ENCODE results near the gene CLTB.

DNA sequence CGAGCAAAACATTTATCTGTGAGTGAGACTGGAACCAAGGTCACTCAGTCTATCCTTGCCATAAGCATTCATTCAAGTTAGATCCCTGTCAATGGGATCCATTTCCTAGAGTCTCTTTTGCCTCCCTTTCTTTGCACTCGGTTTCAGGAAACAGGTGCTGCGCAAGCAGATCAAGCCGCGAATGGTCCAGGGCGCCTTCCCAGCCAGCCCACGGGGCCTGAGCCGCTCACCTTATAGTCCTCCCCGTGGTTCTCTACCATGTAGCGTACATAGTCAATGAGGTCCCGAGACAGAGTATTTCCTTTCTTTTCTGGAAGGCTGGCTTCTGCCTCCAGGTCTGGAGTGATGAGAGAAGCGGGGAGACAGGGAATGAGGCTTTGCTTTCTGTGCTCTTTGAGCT, 31.3 kb downstream of the CLTB start:
- TF ChIP-seq, protein P1, sequence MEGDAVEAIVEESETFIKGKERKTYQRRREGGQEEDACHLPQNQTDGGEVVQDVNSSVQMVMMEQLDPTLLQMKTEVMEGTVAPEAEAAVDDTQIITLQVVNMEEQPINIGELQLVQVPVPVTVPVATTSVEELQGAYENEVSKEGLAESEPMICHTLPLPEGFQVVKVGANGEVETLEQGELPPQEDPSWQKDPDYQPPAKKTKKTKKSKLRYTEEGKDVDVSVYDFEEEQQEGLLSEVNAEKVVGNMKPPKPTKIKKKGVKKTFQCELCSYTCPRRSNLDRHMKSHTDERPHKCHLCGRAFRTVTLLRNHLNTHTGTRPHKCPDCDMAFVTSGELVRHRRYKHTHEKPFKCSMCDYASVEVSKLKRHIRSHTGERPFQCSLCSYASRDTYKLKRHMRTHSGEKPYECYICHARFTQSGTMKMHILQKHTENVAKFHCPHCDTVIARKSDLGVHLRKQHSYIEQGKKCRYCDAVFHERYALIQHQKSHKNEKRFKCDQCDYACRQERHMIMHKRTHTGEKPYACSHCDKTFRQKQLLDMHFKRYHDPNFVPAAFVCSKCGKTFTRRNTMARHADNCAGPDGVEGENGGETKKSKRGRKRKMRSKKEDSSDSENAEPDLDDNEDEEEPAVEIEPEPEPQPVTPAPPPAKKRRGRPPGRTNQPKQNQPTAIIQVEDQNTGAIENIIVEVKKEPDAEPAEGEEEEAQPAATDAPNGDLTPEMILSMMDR (IDR thresholded peaks at IDR 0.05 in 4 of 5, conservative IDR thresholded peaks at IDR 0.05 in 1 of 5): no peak
- TF ChIP-seq POLR2A (IDR thresholded peaks at IDR 0.05): no peak

Measured in gastrocnemius medialis (tissue), 4 donors.